Measurements from ENCODE around the gene GALNT11. TPM values are rescaled to one million over a fixed set of nuclear protein-coding genes. Genes with fewer than 3 reads are reported as not detected.

GALNT11 gene
- polyA plus RNA-seq, 1 donor (not counting 4 experiments of a cell fraction or from before 2014, with no cell fraction given): 42.3 TPM

DNA sequence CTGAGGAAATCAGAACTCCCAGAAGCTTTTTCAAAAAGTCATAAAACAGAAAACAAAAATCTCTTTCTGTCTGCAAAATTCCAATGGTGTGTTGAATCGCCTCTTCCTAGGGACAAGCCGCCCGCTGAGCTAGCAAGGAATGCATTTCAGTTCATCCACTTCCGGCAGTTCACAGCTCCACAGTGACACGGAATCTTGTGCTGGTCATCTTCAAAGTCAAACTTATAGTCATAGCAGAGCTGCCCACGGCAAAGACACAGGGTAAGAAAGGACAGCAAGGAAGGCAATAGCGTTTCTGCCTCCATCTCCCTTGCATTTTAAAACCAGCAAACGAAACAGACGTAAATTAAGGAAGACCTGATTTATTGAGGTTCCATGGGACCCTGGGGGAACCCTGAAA is 111.2 kb downstream of the GALNT11 start:
- Histone ChIP-seq H3K4me1 (ENCODE audit: control insufficient read depth, extremely low read depth, insufficient read depth, low read length) (no peaks in the 10 kb centered on the region), H3K27ac (ENCODE audit: control insufficient read depth, insufficient read depth, low read length) (no peak overlapping the region), H2AFZ (ENCODE audit: control insufficient read depth, low read length) (no peak overlapping the region), H3K4me2 (ENCODE audit: control insufficient read depth, extremely low read depth, insufficient read depth, low read depth, low read length) (no peak overlapping the region), H3K79me2 (ENCODE audit: control insufficient read depth, insufficient read depth, low read length) (no peaks in the 10 kb centered on the region), H3K9me3 (ENCODE audit: control insufficient read depth, low read depth, low read length) (no peaks in the 10 kb centered on the region), H4K20me1 (ENCODE audit: control insufficient read depth, extremely low read depth, insufficient read depth, low read length) (no peaks in the 10 kb centered on the region), H3K27me3 (ENCODE audit: control insufficient read depth, extremely low read depth, insufficient read depth, low read length) (no peaks in the 10 kb centered on the region), H3K4me3 (ENCODE audit: control insufficient read depth in 2 of 3, extremely low read depth in 1 of 3, insufficient read depth in 2 of 3, low read depth in 1 of 3, low read length in 3 of 3) (no peak overlapping the region), H3K9me1 (ENCODE audit: control insufficient read depth, extremely low read depth, insufficient read depth, low read length) (no peaks in the 10 kb centered on the region), H3K36me3 (ENCODE audit: control insufficient read depth in 2 of 2, extremely low read depth in 1 of 2, insufficient read depth in 2 of 2, low read length in 2 of 2) (peaks cover 14 to 23% of the 10 kb centered on the region in 2 experiments), H3K9ac (ENCODE audit: control insufficient read depth, extremely low read depth, insufficient read depth, low read length) (no peak overlapping the region)
- no peak for FAIRE-seq
- dilution Hi-C loops (cut with MboI; ENCODE audit: extremely low pct_ligation_motif_present, low sequenced_read_pairs): no loop called here
- no peak for TF ChIP-seq EZH2 (IDR thresholded peaks at IDR 0.05; ENCODE audit: low read length)
- TF ChIP-seq, protein P1, sequence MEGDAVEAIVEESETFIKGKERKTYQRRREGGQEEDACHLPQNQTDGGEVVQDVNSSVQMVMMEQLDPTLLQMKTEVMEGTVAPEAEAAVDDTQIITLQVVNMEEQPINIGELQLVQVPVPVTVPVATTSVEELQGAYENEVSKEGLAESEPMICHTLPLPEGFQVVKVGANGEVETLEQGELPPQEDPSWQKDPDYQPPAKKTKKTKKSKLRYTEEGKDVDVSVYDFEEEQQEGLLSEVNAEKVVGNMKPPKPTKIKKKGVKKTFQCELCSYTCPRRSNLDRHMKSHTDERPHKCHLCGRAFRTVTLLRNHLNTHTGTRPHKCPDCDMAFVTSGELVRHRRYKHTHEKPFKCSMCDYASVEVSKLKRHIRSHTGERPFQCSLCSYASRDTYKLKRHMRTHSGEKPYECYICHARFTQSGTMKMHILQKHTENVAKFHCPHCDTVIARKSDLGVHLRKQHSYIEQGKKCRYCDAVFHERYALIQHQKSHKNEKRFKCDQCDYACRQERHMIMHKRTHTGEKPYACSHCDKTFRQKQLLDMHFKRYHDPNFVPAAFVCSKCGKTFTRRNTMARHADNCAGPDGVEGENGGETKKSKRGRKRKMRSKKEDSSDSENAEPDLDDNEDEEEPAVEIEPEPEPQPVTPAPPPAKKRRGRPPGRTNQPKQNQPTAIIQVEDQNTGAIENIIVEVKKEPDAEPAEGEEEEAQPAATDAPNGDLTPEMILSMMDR (optimal IDR thresholded peaks at IDR 0.05 in 1 of 3, IDR thresholded peaks at IDR 0.05 in 1 of 3, conservative IDR thresholded peaks at IDR 0.05 in 1 of 3; ENCODE audit: extremely low read depth in 1 of 3, insufficient read depth in 2 of 3, low read length in 3 of 3): no peak
- DNase-seq (ENCODE audit: low read depth, low spot score): no peak

DNA sequence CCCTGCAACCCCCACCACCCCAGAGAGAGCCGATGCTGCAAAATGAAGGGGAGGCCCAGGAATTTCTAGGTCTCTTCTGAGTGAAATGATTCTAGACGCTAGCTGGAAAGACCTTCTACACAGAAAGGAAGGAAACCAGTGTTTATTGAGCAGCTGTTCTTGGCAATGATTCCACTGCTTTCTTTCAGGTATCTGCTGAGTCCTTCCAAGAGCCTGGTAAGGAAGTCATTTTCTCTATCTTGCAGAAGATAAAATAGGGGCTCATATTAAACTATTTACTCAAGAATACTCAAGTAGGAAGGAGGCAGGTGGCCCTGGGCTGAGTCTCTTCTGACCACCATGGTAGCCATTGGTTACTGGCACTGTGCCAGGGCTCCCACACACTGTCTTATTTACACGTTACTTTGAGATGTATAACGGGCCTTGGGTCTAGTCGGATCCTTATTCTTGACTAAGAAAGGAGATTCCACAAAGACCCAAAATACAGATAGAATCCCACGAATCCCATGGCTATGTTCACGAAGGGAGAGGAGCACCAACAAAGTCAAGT is 112.1 kb downstream of the GALNT11 start:
- Histone ChIP-seq H3K36me3 (ENCODE audit: control insufficient read depth in 2 of 2, extremely low read depth in 1 of 2, insufficient read depth in 2 of 2, low read length in 2 of 2) (peaks cover 14 to 18% of the 10 kb centered on the region in 2 experiments), H2AFZ (ENCODE audit: control insufficient read depth, low read length) (no peak overlapping the region), H3K9me3 (ENCODE audit: control insufficient read depth, low read depth, low read length) (no peaks in the 10 kb centered on the region), H3K4me2 (ENCODE audit: control insufficient read depth, extremely low read depth, insufficient read depth, low read depth, low read length) (no peak overlapping the region), H3K4me3 (ENCODE audit: control insufficient read depth in 2 of 3, extremely low read depth in 1 of 3, insufficient read depth in 2 of 3, low read depth in 1 of 3, low read length in 3 of 3) (no peak overlapping the region), H3K9me1 (ENCODE audit: control insufficient read depth, extremely low read depth, insufficient read depth, low read length) (no peaks in the 10 kb centered on the region), H3K9ac (ENCODE audit: control insufficient read depth, extremely low read depth, insufficient read depth, low read length) (no peak overlapping the region), H3K27me3 (ENCODE audit: control insufficient read depth, extremely low read depth, insufficient read depth, low read length) (no peaks in the 10 kb centered on the region), H3K4me1 (ENCODE audit: control insufficient read depth, extremely low read depth, insufficient read depth, low read length) (no peaks in the 10 kb centered on the region), H4K20me1 (ENCODE audit: control insufficient read depth, extremely low read depth, insufficient read depth, low read length) (no peaks in the 10 kb centered on the region), H3K79me2 (ENCODE audit: control insufficient read depth, insufficient read depth, low read length) (no peaks in the 10 kb centered on the region), H3K27ac (ENCODE audit: control insufficient read depth, insufficient read depth, low read length) (no peak overlapping the region)
- TF ChIP-seq EZH2 (IDR thresholded peaks at IDR 0.05; ENCODE audit: low read length): no peak
- TF ChIP-seq, protein P1 (optimal IDR thresholded peaks at IDR 0.05 in 1 of 3, IDR thresholded peaks at IDR 0.05 in 1 of 3, conservative IDR thresholded peaks at IDR 0.05 in 1 of 3; ENCODE audit: extremely low read depth in 1 of 3, insufficient read depth in 2 of 3, low read length in 3 of 3): no peak
- FAIRE-seq: no peak
- dilution Hi-C loops (cut with MboI; ENCODE audit: extremely low pct_ligation_motif_present, low sequenced_read_pairs): no loop called here
- no peak for DNase-seq (ENCODE audit: low read depth, low spot score)
